Measurements from ENCODE around the gene PPP1R12C. TPM values are rescaled to one million over a fixed set of nuclear protein-coding genes. Genes with fewer than 3 reads are reported as not detected.

Gene PPP1R12C
- total RNA-seq, 4 donors from 2014 or later, result 51.7 to 126 (median 78.7) TPM

- no peaks in the 10 kb centered on the region for H3K36me3 ChIP-seq
- no peak for TF ChIP-seq POLR2A (IDR thresholded peaks at IDR 0.05)
- TF ChIP-seq EP300 (IDR thresholded peaks at IDR 0.05), result no peak
- no peak for TF ChIP-seq POLR2AphosphoS5 (IDR thresholded peaks at IDR 0.05)
- TF ChIP-seq CTCF (IDR thresholded peaks at IDR 0.05), result no peak
- H3K27ac ChIP-seq, result no peak overlapping the region
- no peaks in the 10 kb centered on the region for H3K9me3 ChIP-seq
- DNase-seq (ENCODE audit: low spot score in 2 of 2), result no peak
- H3K4me1 ChIP-seq, result peaks cover 14% of the 10 kb centered on the region
- no peak overlapping the region for H3K4me3 ChIP-seq
- 71% methylated on average over 1 of the region's 12 CpGs for WGBS
- peaks cover 52% of the 10 kb centered on the region for H3K27me3 ChIP-seq
These were observed 41.1 kb downstream of the PPP1R12C start for GRCh38 chr19:55076321-55076720.

GRCh38 chr19:55075371-55075998 lies 42.0 kb downstream of the PPP1R12C start, which contains the start of gene EPS8L1:
EPS8L1 (plus strand) TSS chr19:55075869; CDS start chr19:55076445, 576 bp downstream.
- no peak within 1 kb of the TSS for H3K27ac ChIP-seq
- WGBS, result 26% methylated on average over 18 of the region's 18 CpGs
- no peak within 1 kb of the TSS for H3K4me3 ChIP-seq
- H3K27me3 ChIP-seq, result peaks cover 50% of the 10 kb centered on the region
- peaks cover 11% of the 10 kb centered on the region for H3K4me1 ChIP-seq
- no peak for DNase-seq (ENCODE audit: low spot score in 2 of 2)
- no peaks in the 10 kb centered on the region for H3K9me3 ChIP-seq
- TF ChIP-seq CTCF (IDR thresholded peaks at IDR 0.05) (no peak), EP300 (IDR thresholded peaks at IDR 0.05) (no peak), POLR2AphosphoS5 (IDR thresholded peaks at IDR 0.05) (no peak), POLR2A (IDR thresholded peaks at IDR 0.05) (no peak)
- H3K36me3 ChIP-seq, result no peaks in the 10 kb centered on the region

DNA sequence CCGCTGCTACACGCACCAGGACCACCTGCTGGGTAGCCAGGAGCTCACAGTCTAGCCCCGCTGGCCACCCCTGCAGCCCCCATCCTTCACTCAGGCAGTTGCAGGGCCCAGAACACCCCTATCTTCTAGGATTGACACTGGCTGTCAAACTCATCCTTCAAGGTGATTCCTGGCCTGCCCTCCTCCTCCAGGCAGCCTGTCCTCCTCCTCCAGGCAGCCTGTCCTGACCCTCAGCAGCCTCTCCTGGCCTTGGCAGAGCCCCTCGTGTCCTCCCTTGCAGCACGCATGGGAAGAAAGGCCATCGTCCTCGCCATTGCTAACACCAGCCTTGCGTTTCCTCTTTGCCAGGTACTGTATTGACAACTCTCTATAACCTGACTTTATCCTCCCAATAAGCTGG lies 45.5 kb downstream of the PPP1R12C start:
- no peak overlapping the region for H3K27ac ChIP-seq
- H3K4me1 ChIP-seq, result peaks cover 14% of the 10 kb centered on the region
- H3K36me3 ChIP-seq, result no peaks in the 10 kb centered on the region
- 69% methylated on average over 8 of the region's 8 CpGs for WGBS
- no peak for TF ChIP-seq EP300 (IDR thresholded peaks at IDR 0.05)
- no peak for TF ChIP-seq CTCF (IDR thresholded peaks at IDR 0.05)
- TF ChIP-seq POLR2AphosphoS5 (IDR thresholded peaks at IDR 0.05), result no peak
- TF ChIP-seq POLR2A (IDR thresholded peaks at IDR 0.05), result no peak
- no peaks in the 10 kb centered on the region for H3K9me3 ChIP-seq
- DNase-seq (ENCODE audit: low spot score in 2 of 2), result no peak
- H3K27me3 ChIP-seq, result peaks cover 50% of the 10 kb centered on the region
- H3K4me3 ChIP-seq, result no peak overlapping the region

DNA sequence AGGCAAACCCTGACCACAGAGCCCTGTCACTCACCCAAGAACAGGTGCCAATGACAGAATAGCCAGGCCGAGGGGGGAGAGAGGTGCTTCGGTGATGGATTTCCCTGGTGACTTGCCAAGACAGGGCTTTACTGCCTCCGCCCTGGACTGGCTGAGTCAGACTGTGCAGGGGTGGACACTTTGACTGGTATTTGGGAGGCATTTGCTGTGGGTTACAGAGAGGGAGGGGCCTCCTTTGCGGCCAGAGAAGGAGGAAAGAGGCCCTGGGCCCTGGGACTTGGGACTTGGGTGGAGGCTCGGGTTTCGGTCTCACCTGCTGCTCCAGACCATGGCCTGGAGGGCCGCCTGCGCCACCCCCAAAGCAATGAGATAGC lies 46.3 kb downstream of the PPP1R12C start:
- H3K4me3 ChIP-seq, result no peak overlapping the region
- TF ChIP-seq POLR2AphosphoS5 (IDR thresholded peaks at IDR 0.05) (no peak), CTCF (IDR thresholded peaks at IDR 0.05) (no peak), EP300 (IDR thresholded peaks at IDR 0.05) (no peak), POLR2A (IDR thresholded peaks at IDR 0.05) (no peak)
- H3K36me3 ChIP-seq, result no peaks in the 10 kb centered on the region
- WGBS, result 39% methylated on average over 3 of the region's 8 CpGs
- no peak overlapping the region for H3K27ac ChIP-seq
- H3K27me3 ChIP-seq, result peaks cover 47% of the 10 kb centered on the region
- no peak for DNase-seq (ENCODE audit: low spot score in 2 of 2)
- peaks cover 14% of the 10 kb centered on the region for H3K4me1 ChIP-seq
- H3K9me3 ChIP-seq, result no peaks in the 10 kb centered on the region

GRCh38 chr19:55070466-55071128 lies 46.8 kb downstream of the PPP1R12C start:
- H3K36me3 ChIP-seq, result no peaks in the 10 kb centered on the region
- H3K27ac ChIP-seq, result no peak overlapping the region
- H3K4me3 ChIP-seq, result no peak overlapping the region
- WGBS, result 75% methylated on average over 10 of the region's 10 CpGs
- TF ChIP-seq POLR2AphosphoS5 (IDR thresholded peaks at IDR 0.05) (no peak), EP300 (IDR thresholded peaks at IDR 0.05) (no peak), POLR2A (IDR thresholded peaks at IDR 0.05) (no peak)
- no peak for DNase-seq (ENCODE audit: low spot score in 2 of 2)
- H3K9me3 ChIP-seq, result no peaks in the 10 kb centered on the region
- peaks cover 50% of the 10 kb centered on the region for H3K27me3 ChIP-seq
- H3K4me1 ChIP-seq, result peaks cover 14% of the 10 kb centered on the region
